ENCODE data around the gene DPH3. TPM values are rescaled to one million over a fixed set of nuclear protein-coding genes. Genes with fewer than 3 reads are reported as not detected.
"Not testable (repeated sequence)": the region's sequence is repeated elsewhere in the genome, so short reads cannot be mapped to it uniquely, and the experiment has no call there.

The DPH3 gene
- polyA plus RNA-seq = 1 to 10 TPM; 5.2 to 7.8 TPM

GRCh38 chr3:16264708-16265454, at the start of gene DPH3, which contains the start of gene OXNAD1:
TSS of gene DPH3 (minus strand) at chr3:16264943. CDS start at chr3:16264876, 67 bp downstream.
TSS of gene OXNAD1 (plus strand) at chr3:16265212. CDS start at chr3:16270953, 5,741 bp downstream.
- H3K27me3 ChIP-seq (ENCODE audit: control insufficient read depth in 1 of 2, insufficient read depth in 2 of 2, low read length in 2 of 2) = no peaks in the 10 kb centered on the region
- 0% methylated on average over 61 of the region's 61 CpGs for WGBS, 2 donors
- H3K9me3 ChIP-seq (ENCODE audit: control insufficient read depth in 2 of 2, insufficient read depth in 1 of 2, low read depth in 1 of 2, low read length in 1 of 2) = no peaks in the 10 kb centered on the region
- peak within 1 kb of the TSS; percentile 76 to 90 for H3K4me3 ChIP-seq (ENCODE audit: low read depth in 1 of 2, low read length in 2 of 2)
- H3K4me1 ChIP-seq (ENCODE audit: control insufficient read depth in 2 of 2, insufficient read depth in 2 of 2, low read length in 1 of 2) = no peaks in the 10 kb centered on the region
- peak within 1 kb of the TSS; percentile 92 to 95 for H3K27ac ChIP-seq (ENCODE audit: low read depth in 2 of 2, low read length in 1 of 2)
- H3K36me3 ChIP-seq (ENCODE audit: control insufficient read depth in 2 of 2, insufficient read depth in 2 of 2, low read length in 1 of 2) = no peaks in the 10 kb centered on the region

- WGBS, 2 donors = 76 to 85% methylated on average over 5 of the region's 5 CpGs
- Histone ChIP-seq H3K9me3 (ENCODE audit: control insufficient read depth in 2 of 2, insufficient read depth in 1 of 2, low read depth in 1 of 2, low read length in 1 of 2) (no peaks in the 10 kb centered on the region), H3K36me3 (ENCODE audit: control insufficient read depth in 2 of 2, insufficient read depth in 2 of 2, low read length in 1 of 2) (peaks cover 3 to 9% of the 10 kb centered on the region in 2 donors), H3K4me3 (ENCODE audit: low read depth in 1 of 2, low read length in 2 of 2) (no peak overlapping the region), H3K4me1 (ENCODE audit: control insufficient read depth in 2 of 2, insufficient read depth in 2 of 2, low read length in 1 of 2) (peaks cover 0 to 7% of the 10 kb centered on the region in 2 donors), H3K27me3 (ENCODE audit: control insufficient read depth in 1 of 2, insufficient read depth in 2 of 2, low read length in 2 of 2) (no peaks in the 10 kb centered on the region), H3K27ac (ENCODE audit: low read depth in 2 of 2, low read length in 1 of 2) (no peak overlapping the region)
These were observed 49.3 kb upstream of the DPH3 start for GRCh38 chr3:16313886-16314645.

- WGBS, 2 donors = 49 to 50% methylated on average over 6 of the region's 6 CpGs
- Histone ChIP-seq H3K27ac (ENCODE audit: low read depth in 2 of 2, low read length in 1 of 2) (peak overlapping the region; percentile 20 to 61), H3K36me3 (ENCODE audit: control insufficient read depth in 2 of 2, insufficient read depth in 2 of 2, low read length in 1 of 2) (peaks cover 3 to 9% of the 10 kb centered on the region in 2 donors), H3K27me3 (ENCODE audit: control insufficient read depth in 1 of 2, insufficient read depth in 2 of 2, low read length in 2 of 2) (no peaks in the 10 kb centered on the region), H3K4me3 (ENCODE audit: low read depth in 1 of 2, low read length in 2 of 2) (no peak overlapping the region), H3K9me3 (ENCODE audit: control insufficient read depth in 2 of 2, insufficient read depth in 1 of 2, low read depth in 1 of 2, low read length in 1 of 2) (no peaks in the 10 kb centered on the region), H3K4me1 (ENCODE audit: control insufficient read depth in 2 of 2, insufficient read depth in 2 of 2, low read length in 1 of 2) (peaks cover 0 to 7% of the 10 kb centered on the region in 2 donors)
These were observed 47.3 kb upstream of the DPH3 start for GRCh38 chr3:16311960-16312451.

GRCh38 chr3:16310486-16310885, 45.7 kb upstream of the DPH3 start:
- not testable (repeated sequence) for H3K27me3 ChIP-seq (ENCODE audit: control insufficient read depth in 1 of 2, insufficient read depth in 2 of 2, low read length in 2 of 2); H3K9me3 ChIP-seq (ENCODE audit: control insufficient read depth in 2 of 2, insufficient read depth in 1 of 2, low read depth in 1 of 2, low read length in 1 of 2); H3K4me1 ChIP-seq (ENCODE audit: control insufficient read depth in 2 of 2, insufficient read depth in 2 of 2, low read length in 1 of 2); H3K36me3 ChIP-seq (ENCODE audit: control insufficient read depth in 2 of 2, insufficient read depth in 2 of 2, low read length in 1 of 2); H3K27ac ChIP-seq (ENCODE audit: low read depth in 2 of 2, low read length in 1 of 2); H3K4me3 ChIP-seq (ENCODE audit: low read depth in 1 of 2, low read length in 2 of 2)
- 90 to 93% methylated on average over 7 of the region's 7 CpGs for WGBS, 2 donors

- peaks cover 9 to 12% of the 10 kb centered on the region in 2 donors for H3K36me3 ChIP-seq (ENCODE audit: control insufficient read depth in 2 of 2, insufficient read depth in 2 of 2, low read length in 1 of 2)
These were observed 44.8 kb upstream of the DPH3 start for GRCh38 chr3:16309558-16309957.

GRCh38 chr3:16308727-16309126, 44.0 kb upstream of the DPH3 start:
- Histone ChIP-seq H3K4me3 (ENCODE audit: low read depth in 1 of 2, low read length in 2 of 2) (no peak overlapping the region), H3K9me3 (ENCODE audit: control insufficient read depth in 2 of 2, insufficient read depth in 1 of 2, low read depth in 1 of 2, low read length in 1 of 2) (no peaks in the 10 kb centered on the region), H3K36me3 (ENCODE audit: control insufficient read depth in 2 of 2, insufficient read depth in 2 of 2, low read length in 1 of 2) (peaks cover 7 to 12% of the 10 kb centered on the region in 2 donors), H3K4me1 (ENCODE audit: control insufficient read depth in 2 of 2, insufficient read depth in 2 of 2, low read length in 1 of 2) (peaks cover 0 to 7% of the 10 kb centered on the region in 2 donors), H3K27me3 (ENCODE audit: control insufficient read depth in 1 of 2, insufficient read depth in 2 of 2, low read length in 2 of 2) (no peaks in the 10 kb centered on the region), H3K27ac (ENCODE audit: low read depth in 2 of 2, low read length in 1 of 2) (no peak overlapping the region)
- 92 to 98% methylated on average over 1 of the region's 1 CpG for WGBS, 2 donors

More at GRCh38 chr3:16309558-16309957, 44.8 kb upstream of the DPH3 start:
- Histone ChIP-seq H3K4me3 (ENCODE audit: low read depth in 1 of 2, low read length in 2 of 2) (no peak overlapping the region), H3K4me1 (ENCODE audit: control insufficient read depth in 2 of 2, insufficient read depth in 2 of 2, low read length in 1 of 2) (peaks cover 0 to 7% of the 10 kb centered on the region in 2 donors), H3K27me3 (ENCODE audit: control insufficient read depth in 1 of 2, insufficient read depth in 2 of 2, low read length in 2 of 2) (no peaks in the 10 kb centered on the region), H3K9me3 (ENCODE audit: control insufficient read depth in 2 of 2, insufficient read depth in 1 of 2, low read depth in 1 of 2, low read length in 1 of 2) (no peaks in the 10 kb centered on the region), H3K27ac (ENCODE audit: low read depth in 2 of 2, low read length in 1 of 2) (no peak overlapping the region)
- WGBS, 2 donors = 32 to 65% methylated on average over 2 of the region's 2 CpGs

GRCh38 chr3:16307832-16308531, 43.2 kb upstream of the DPH3 start:
- 86 to 88% methylated on average over 5 of the region's 5 CpGs for WGBS, 2 donors
- H3K27ac ChIP-seq (ENCODE audit: low read depth in 2 of 2, low read length in 1 of 2) = no peak overlapping the region
- H3K27me3 ChIP-seq (ENCODE audit: control insufficient read depth in 1 of 2, insufficient read depth in 2 of 2, low read length in 2 of 2) = no peaks in the 10 kb centered on the region
- H3K4me1 ChIP-seq (ENCODE audit: control insufficient read depth in 2 of 2, insufficient read depth in 2 of 2, low read length in 1 of 2) = peaks cover 0 to 7% of the 10 kb centered on the region in 2 donors
- no peak overlapping the region for H3K4me3 ChIP-seq (ENCODE audit: low read depth in 1 of 2, low read length in 2 of 2)
- H3K36me3 ChIP-seq (ENCODE audit: control insufficient read depth in 2 of 2, insufficient read depth in 2 of 2, low read length in 1 of 2) = peaks cover 6 to 12% of the 10 kb centered on the region in 2 donors
- H3K9me3 ChIP-seq (ENCODE audit: control insufficient read depth in 2 of 2, insufficient read depth in 1 of 2, low read depth in 1 of 2, low read length in 1 of 2) = no peaks in the 10 kb centered on the region

- H3K4me3 ChIP-seq (ENCODE audit: low read depth in 1 of 2, low read length in 2 of 2) = no peak overlapping the region
- peak overlapping the region in 1 of 2 donors; percentile 40 for H3K27ac ChIP-seq (ENCODE audit: low read depth in 2 of 2, low read length in 1 of 2)
- no peaks in the 10 kb centered on the region for H3K4me1 ChIP-seq (ENCODE audit: control insufficient read depth in 2 of 2, insufficient read depth in 2 of 2, low read length in 1 of 2)
- no peaks in the 10 kb centered on the region for H3K27me3 ChIP-seq (ENCODE audit: control insufficient read depth in 1 of 2, insufficient read depth in 2 of 2, low read length in 2 of 2)
- peaks cover 6% of the 10 kb centered on the region in 2 donors for H3K36me3 ChIP-seq (ENCODE audit: control insufficient read depth in 2 of 2, insufficient read depth in 2 of 2, low read length in 1 of 2)
- WGBS, 2 donors = 80 to 83% methylated on average over 7 of the region's 7 CpGs
- no peaks in the 10 kb centered on the region for H3K9me3 ChIP-seq (ENCODE audit: control insufficient read depth in 2 of 2, insufficient read depth in 1 of 2, low read depth in 1 of 2, low read length in 1 of 2)
These were observed 40.4 kb upstream of the DPH3 start for GRCh38 chr3:16305111-16305541.

Measured in esophagus (tissue), 2 donors.